SH-SY5Y (cell line): Measurements from ENCODE around the gene AR.

Experiments used
- GATA2 ChIP-seq: IDR thresholded peaks from 2 replicates; pipeline ENCODE4 v1.6.1; 2011; ENCODE audit warnings: mild to moderate bottlenecking, low read depth, low read length
- GATA3 ChIP-seq: IDR thresholded peaks from 2 replicates; pipeline ENCODE4 v1.6.1; 2011; ENCODE audit warnings: low read depth, mild to moderate bottlenecking, low read length, moderate library complexity

DNA sequence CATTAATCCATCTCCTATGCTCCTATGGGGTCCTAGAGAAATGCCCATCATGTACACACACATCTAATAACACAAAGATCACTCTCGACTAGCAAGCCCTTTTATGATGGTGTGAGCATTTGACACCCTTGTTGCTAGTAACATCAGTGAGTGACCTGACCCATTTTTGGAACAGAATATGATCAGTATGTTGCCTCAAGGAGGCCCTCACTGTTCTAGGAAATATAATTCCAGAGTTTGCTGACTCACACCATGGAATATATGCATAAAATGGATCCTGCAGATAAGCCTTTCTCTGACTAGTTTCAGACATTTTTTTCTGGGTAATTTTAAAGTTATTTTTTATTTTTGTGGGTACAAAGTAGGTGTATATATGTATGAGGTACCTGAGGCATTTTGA is 121.8 kb downstream of the AR start:
- no peak for TF ChIP-seq GATA3
- no peak for TF ChIP-seq GATA2
